NT2/D1 (cell line): Measurements from ENCODE around the gene LIN52.

ENCODE experiments used
- SUZ12 ChIP-seq: IDR thresholded peaks from 2 replicates; pipeline ENCODE4 v1.6.1; 2011; ENCODE audit not compliant: insufficient read length, insufficient read depth; ENCODE audit errors: extremely low read depth
- YY1 ChIP-seq: IDR thresholded peaks from 2 replicates; pipeline ENCODE4 v1.6.1; 2011; ENCODE audit not compliant: insufficient read length, insufficient read depth
- ZNF274 ChIP-seq: IDR thresholded peaks from 2 replicates; pipeline ENCODE4 v1.6.1; 2011; ENCODE audit warnings: mild to moderate bottlenecking, low read depth, low read length

- TF ChIP-seq YY1 (no peak), SUZ12 (no peak), ZNF274 (no peak)
Measured at GRCh38 chr14:74195623-74196022, 110.9 kb downstream of the LIN52 start.
